MM.1S (cell line): ENCODE data around the gene TIMM13.
"Not testable (repeated sequence)": the region's sequence is repeated elsewhere in the genome, so short reads cannot be mapped to it uniquely, and the experiment has no call there.

Experiments used
- EZH2 ChIP-seq: fragments of 300-600 bp; sonication (generic); optimal IDR thresholded peaks from 2 replicates; pipeline ENCODE3; 2017; ENCODE audit warnings: low read depth, mild to moderate bottlenecking, antibody characterized with exemption, low read length, mixed read lengths
- EZH2phosphoT487 ChIP-seq: fragments of 300-600 bp; sonication (generic); IDR thresholded peaks from 2 replicates; pipeline ENCODE4 v1.6.1; 2018; ENCODE audit warnings: antibody characterized with exemption, low read length
- TF ChIP-seq, protein P1 (sequence below): fragments of 300-600 bp; sonication (generic); IDR thresholded peaks from 2 replicates; pipeline ENCODE4 v1.5.1; 2016; ENCODE audit warnings: antibody characterized with exemption, low read length, mixed read lengths

DNA sequence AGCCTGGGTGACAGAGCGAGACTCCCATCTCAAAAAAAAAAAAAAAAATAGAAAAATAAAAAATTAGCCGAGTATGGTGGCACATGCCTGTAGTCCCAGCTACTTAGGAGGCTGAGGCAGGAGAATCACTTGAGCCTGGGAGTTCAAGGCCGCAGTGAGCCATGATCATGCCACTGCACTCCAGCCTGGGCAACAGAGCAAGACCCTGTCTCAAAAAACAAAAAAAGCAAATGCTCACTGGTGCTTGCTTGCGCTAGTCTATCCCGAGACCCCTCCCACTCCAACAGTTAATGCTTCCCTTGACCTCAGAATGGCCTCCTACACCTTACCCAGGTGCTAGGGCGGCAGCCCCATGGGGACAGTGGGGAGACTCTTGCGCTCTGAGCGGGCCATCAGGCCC is 9.9 kb downstream of the TIMM13 start:
- TF ChIP-seq EZH2, EZH2phosphoT487: not testable (repeated sequence)
- TF ChIP-seq, protein P1, sequence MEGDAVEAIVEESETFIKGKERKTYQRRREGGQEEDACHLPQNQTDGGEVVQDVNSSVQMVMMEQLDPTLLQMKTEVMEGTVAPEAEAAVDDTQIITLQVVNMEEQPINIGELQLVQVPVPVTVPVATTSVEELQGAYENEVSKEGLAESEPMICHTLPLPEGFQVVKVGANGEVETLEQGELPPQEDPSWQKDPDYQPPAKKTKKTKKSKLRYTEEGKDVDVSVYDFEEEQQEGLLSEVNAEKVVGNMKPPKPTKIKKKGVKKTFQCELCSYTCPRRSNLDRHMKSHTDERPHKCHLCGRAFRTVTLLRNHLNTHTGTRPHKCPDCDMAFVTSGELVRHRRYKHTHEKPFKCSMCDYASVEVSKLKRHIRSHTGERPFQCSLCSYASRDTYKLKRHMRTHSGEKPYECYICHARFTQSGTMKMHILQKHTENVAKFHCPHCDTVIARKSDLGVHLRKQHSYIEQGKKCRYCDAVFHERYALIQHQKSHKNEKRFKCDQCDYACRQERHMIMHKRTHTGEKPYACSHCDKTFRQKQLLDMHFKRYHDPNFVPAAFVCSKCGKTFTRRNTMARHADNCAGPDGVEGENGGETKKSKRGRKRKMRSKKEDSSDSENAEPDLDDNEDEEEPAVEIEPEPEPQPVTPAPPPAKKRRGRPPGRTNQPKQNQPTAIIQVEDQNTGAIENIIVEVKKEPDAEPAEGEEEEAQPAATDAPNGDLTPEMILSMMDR: not testable (repeated sequence)
